DMS79 (cell line): Measurements from ENCODE around the gene HACD1.

Source experiments
- DNase-seq: peaks from one replicate; lab custom pipeline; 2025; lab: John Stamatoyannopoulos, UW

The HACD1 gene

DNA sequence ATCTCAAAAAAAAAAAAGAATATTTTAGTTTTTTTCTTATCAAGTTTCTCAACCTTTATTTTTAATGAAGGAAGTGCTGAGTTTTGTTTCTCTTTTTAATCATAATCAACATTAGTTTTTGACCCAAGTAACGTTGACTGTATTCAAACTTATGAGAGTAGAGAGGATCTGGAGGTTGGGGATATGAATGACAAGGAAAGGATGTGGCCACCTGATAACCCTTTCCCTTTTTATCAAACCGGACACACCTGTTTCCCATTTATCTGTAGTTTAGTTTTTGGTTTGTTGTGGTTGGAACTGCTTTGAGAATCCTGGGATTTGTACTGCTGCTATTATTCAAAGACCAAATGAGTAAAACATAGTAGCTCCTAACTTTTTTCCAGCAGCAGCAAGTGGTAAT, 38.6 kb downstream of the HACD1 start:
- DNase-seq, result no peak

DNA sequence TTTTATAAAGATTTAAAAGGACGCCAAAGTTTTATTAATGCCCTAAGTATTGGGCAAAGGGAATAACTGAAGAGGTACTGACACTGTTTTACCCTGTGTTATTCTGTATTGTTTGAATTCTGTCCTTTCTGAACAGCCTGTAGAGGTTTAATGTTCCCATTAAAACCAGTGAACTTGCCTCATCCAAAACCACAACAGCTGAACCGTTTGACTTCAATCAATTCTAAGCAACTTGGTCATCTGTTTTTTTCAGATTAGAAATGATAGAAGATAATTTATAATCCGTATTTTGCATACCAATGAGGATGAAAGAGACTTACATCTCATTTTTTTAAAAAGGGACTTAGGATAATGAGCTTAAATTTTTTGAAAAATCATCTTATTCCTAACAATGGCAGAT, 40.4 kb downstream of the HACD1 start:
- DNase-seq, result no peak

GRCh38 chr10:17564911-17565310, 52.3 kb downstream of the HACD1 start:
- no peak for DNase-seq

DNA sequence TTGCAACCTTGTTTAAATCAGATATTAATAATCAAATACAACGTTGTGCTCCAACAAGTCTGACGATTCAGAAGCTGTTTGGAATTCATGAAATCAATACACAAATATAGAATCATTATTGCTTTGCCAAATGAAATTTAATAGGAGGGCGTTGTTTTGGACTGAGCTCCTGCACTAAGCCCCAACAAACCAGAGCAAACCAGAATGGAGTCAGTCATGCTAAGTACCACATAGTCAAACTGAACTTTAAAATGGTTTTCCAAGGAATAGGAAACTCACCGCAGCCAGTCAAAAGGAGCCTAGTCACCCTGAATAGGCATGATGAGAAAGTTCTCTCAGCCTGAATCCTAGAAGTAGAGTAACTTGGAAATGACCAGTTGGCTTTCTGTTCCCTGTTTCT, 53.7 kb downstream of the HACD1 start:
- no peak for DNase-seq

DNA sequence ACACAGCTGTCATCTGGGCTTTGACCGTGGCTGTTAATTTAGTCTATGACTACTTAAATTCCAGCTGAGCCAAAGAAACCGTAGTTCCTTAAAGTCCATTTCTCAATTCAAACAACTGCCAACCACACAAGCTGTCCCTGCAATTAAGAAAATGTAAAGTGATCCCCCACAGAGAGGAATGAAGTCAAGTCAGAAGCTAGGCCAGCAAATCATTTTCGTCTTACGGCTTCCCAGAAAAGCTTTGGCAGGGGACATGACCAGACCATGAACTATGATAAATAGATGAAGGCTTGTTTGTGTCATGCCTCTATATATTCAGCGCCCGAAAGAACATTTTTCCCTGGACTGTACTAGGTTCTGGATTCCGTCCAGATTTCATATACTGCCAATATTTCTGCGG, 54.6 kb downstream of the HACD1 start:
- no peak for DNase-seq

DNA sequence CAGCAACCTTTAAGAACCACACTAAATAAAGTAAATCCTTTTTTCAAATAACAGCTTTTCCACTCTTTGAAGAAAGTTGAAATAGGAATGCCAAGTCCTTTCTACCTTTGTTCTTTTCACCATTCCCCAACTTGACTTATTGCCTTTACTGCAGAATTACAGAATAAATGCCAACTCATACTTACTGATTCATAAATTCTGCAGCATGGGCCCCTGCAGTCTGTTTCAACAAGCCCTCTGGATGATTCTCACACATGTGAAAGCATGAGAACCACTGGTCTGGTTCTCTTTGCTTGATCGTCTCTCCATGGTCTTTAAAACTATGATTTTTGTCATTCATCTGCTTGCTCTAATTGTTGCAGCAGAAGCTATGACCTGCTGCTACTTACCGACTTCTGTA, 56.1 kb downstream of the HACD1 start:
- DNase-seq, result no peak

- no peak for DNase-seq
Measured at GRCh38 chr10:17557459-17557858, 59.7 kb downstream of the HACD1 start.

- DNase-seq, result no peak
Measured at GRCh38 chr10:17548770-17549169, 68.4 kb downstream of the HACD1 start.

DNA sequence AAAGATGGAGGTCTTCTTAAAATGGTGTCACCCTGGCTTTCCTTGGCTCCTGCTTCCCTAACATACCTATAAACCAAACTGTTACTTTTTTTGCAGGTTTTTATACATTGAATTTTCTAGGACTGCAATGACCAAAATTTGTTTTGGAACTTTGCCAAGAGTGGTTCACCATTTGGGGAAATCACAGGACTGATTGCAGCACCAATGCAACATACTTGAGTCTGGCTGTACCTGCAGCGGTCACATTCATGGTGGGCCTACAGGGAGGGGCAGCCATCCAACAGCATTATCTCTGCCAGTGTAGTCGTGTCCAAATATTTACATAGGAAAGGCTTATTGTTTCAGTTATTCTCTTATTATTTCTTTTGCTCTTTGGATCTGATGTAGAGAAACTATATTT, 69.0 kb downstream of the HACD1 start:
- no peak for DNase-seq

DNA sequence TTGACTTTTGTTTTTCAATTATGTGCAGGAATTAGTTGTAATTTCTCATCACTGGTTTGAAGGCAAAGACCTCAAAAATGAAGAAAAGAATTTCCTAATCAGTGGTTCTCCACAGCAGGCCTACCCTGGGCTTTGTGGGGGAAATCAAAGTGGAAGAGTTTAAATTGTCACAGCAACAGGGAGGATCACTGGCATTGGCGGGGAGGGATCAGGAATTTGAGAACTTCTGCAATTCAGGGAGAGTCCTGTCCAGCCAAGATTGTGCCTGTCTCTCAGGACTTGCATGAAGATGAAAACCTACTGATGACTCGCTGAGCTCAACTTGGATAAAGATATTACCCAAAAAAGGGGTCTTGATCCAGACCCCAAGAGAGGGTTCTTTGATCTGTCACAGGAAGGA, 70.1 kb downstream of the HACD1 start:
- no peak for DNase-seq

DNA sequence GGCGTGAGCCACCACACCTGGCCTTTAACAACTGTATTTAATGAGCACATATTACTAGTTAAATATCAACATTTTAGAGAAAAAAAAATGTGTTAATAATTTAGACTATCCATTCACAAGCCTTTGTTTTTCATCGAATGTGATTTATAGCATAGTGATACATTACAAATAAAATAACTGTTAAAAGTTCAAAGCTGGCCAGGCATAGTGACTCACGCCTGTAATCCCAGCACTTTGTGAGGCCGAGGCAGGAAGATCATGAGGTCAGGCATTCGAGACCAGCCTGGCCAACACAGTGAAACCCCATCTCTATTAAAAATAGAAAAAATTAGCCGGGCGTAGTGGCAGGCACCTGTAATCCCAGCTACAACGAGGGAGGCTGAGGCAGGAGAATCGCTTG, 72.7 kb downstream of the HACD1 start:
- no peak for DNase-seq
